ENCODE results near the gene KLKB1.
A peak's percentile ranks its signal among the peaks of the same experiment; 100 is the strongest.

The KLKB1 gene

GRCh38 chr4:186227221-186227620, at the start of gene KLKB1:
Gene KLKB1, plus strand, starts transcription at chr4:186227507. Its CDS starts 689 bp downstream, at chr4:186228196.
- no peaks in the 10 kb centered on the region for H3K4me1 Mint-ChIP-seq
- no peak for ATAC-seq
- H3K27ac Mint-ChIP-seq: no peak within 1 kb of the TSS
- peaks cover 17% of the 10 kb centered on the region for H3K9me3 Mint-ChIP-seq
- H3K27me3 Mint-ChIP-seq: no peaks in the 10 kb centered on the region
- H3K36me3 Mint-ChIP-seq (ENCODE audit: low read depth): peaks cover 22% of the 10 kb centered on the region
- H3K4me3 Mint-ChIP-seq: no peak within 1 kb of the TSS
- DNase-seq: no peak

DNA sequence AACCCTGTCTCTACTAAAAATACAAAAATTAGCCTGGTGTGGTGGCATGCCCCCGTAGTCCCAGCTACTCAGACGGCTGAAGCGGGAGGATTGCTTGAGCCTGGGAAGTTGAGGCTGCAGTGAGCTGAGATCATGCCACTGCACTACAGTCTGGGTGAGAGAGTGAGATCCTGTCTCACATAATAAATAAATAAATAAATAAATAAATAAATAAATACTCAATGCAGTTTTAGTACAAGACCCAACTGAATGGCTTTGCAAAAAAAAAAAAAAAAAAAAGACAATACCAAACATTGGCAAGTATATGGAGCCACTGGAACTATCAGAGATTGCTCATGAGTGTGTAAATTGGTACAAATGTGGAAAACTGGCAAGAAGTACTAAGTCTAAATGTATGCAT, 39.2 kb upstream of the KLKB1 start:
- H3K9me3 Mint-ChIP-seq: no peaks in the 10 kb centered on the region
- H3K27me3 Mint-ChIP-seq: peaks cover 9% of the 10 kb centered on the region
- H3K36me3 Mint-ChIP-seq (ENCODE audit: low read depth): no peaks in the 10 kb centered on the region
- H3K27ac Mint-ChIP-seq: no peak overlapping the region
- no peak for ATAC-seq
- H3K4me3 Mint-ChIP-seq: no peak overlapping the region
- H3K4me1 Mint-ChIP-seq: peaks cover 24% of the 10 kb centered on the region
- DNase-seq: no peak

- DNase-seq (no peak), ATAC-seq (no peak)
- Mint-ChIP-seq H3K27ac (peak overlapping the region; percentile 91), H3K4me3 (peak overlapping the region; percentile 86), H3K4me1 (peaks cover 29% of the 10 kb centered on the region), H3K27me3 (peaks cover 6% of the 10 kb centered on the region), H3K36me3 (ENCODE audit: low read depth) (no peaks in the 10 kb centered on the region), H3K9me3 (no peaks in the 10 kb centered on the region)
Observed at GRCh38 chr4:186189656-186190055, 37.7 kb upstream of the KLKB1 start.

- H3K4me3 Mint-ChIP-seq: peak overlapping the region; percentile 86
- peaks cover 2% of the 10 kb centered on the region for H3K27me3 Mint-ChIP-seq
- peak; percentile 48 for DNase-seq
- no peaks in the 10 kb centered on the region for H3K9me3 Mint-ChIP-seq
- ATAC-seq: peak; percentile 20
- peaks cover 29% of the 10 kb centered on the region for H3K4me1 Mint-ChIP-seq
- H3K27ac Mint-ChIP-seq: peak overlapping the region; percentile 91
- H3K36me3 Mint-ChIP-seq (ENCODE audit: low read depth): peaks cover 2% of the 10 kb centered on the region
Observed at GRCh38 chr4:186190581-186191199, 36.6 kb upstream of the KLKB1 start.

DNA sequence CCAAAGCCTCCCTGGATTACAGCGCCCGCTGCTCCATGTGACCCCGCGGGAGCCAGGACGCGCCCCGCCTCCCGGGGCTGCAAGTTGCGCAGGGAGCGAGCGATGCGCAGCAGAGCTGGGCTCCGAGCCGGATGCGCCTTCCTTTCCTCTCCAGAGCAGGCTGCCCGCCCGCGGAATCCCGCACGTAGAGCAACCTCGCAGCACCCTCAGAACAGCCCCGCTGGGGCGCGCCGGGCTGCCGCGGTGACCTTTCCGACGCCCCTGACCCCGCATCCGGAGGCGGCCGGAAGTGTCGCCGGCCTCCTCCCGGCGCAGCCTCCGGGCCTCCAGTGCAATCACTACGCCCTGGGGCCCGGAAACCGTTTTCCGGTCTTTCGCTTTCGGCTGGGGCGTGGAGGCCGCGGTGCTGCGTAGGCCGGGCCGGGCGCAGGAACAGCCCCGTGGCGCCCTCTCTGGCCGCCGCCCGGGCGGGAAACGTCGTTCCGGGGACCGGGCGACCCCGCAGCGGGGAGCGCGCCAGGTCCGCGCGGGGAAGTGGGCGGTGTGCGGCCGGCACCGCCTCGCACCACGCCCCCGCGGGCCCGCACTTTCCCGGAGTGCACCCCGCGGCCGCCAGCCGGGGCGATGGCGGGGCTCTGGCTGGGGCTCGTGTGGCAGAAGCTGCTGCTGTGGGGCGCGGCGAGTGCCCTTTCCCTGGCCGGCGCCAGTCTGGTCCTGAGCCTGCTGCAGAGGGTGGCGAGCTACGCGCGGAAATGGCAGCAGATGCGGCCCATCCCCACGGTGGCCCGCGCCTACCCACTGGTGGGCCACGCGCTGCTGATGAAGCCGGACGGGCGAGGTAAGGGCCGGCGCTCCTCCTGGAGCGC, 35.9 kb upstream of the KLKB1 start, which contains the start of gene CYP4V2:
Gene CYP4V2, plus strand, starts transcription at position 368 of the 866 bp plus-strand sequence. Its CDS starts 257 bp downstream, at position 625.
- Mint-ChIP-seq H3K36me3 (ENCODE audit: low read depth) (peaks cover 8% of the 10 kb centered on the region), H3K27me3 (no peaks in the 10 kb centered on the region), H3K9me3 (no peaks in the 10 kb centered on the region), H3K27ac (peak within 1 kb of the TSS; percentile 92), H3K4me3 (peak within 1 kb of the TSS; percentile 95), H3K4me1 (peaks cover 32% of the 10 kb centered on the region)
- peak; percentile 91 for ATAC-seq
- peak; percentile 89 for DNase-seq

GRCh38 chr4:186192066-186192612, 35.2 kb upstream of the KLKB1 start:
- Mint-ChIP-seq H3K4me3 (peak overlapping the region; percentile 95), H3K36me3 (ENCODE audit: low read depth) (peaks cover 11% of the 10 kb centered on the region), H3K4me1 (peaks cover 32% of the 10 kb centered on the region), H3K9me3 (no peaks in the 10 kb centered on the region), H3K27me3 (no peaks in the 10 kb centered on the region), H3K27ac (peak overlapping the region; percentile 92)
- ATAC-seq: peak; percentile 6
- DNase-seq: peak; percentile 40

DNA sequence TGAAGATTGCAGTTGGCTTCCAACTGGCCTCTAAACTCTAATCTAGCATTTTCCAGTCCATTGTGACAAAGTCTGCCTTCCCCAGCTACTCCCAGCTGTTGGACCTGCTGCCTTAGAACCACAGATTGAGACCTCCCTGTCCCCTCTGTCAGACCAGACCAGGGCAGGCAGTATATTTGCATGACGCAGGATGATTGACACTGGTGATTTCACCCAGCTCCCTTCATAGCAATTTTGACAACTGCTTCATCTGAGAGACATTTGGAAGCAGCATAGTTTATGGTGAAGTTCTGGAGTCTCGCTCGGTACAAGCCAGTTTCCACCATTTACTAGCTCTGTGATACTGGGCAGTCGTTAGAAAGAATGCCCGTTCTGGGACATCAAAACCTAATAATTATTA, 33.5 kb upstream of the KLKB1 start:
- no peaks in the 10 kb centered on the region for H3K9me3 Mint-ChIP-seq
- DNase-seq (no peak), ATAC-seq (no peak)
- no peak overlapping the region for H3K27ac Mint-ChIP-seq
- H3K36me3 Mint-ChIP-seq (ENCODE audit: low read depth): peaks cover 14% of the 10 kb centered on the region
- no peak overlapping the region for H3K4me3 Mint-ChIP-seq
- no peaks in the 10 kb centered on the region for H3K27me3 Mint-ChIP-seq
- H3K4me1 Mint-ChIP-seq: peaks cover 32% of the 10 kb centered on the region

DNA sequence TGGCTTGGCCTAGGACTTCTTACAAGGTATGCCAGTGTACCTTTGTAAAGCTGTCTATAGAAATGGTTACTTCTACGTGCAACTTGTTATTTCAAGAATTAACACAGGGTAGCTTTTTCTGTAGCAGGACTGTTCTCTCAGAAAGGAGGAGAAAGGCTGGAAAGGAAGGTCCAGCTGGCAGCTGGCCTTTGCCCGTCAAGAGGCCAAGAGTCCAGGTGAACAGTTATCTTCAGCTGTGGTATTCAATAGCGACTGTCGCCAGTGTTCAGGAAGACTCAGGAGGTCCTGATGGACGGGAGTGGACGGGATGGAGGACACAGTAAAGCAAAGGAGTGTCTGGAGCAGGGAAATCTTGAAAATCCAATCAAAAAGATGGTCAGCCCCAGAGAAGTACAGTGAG, 31.2 kb upstream of the KLKB1 start:
- no peaks in the 10 kb centered on the region for H3K9me3 Mint-ChIP-seq
- no peaks in the 10 kb centered on the region for H3K27me3 Mint-ChIP-seq
- H3K36me3 Mint-ChIP-seq (ENCODE audit: low read depth): peaks cover 14% of the 10 kb centered on the region
- DNase-seq: no peak
- peaks cover 19% of the 10 kb centered on the region for H3K4me1 Mint-ChIP-seq
- no peak for ATAC-seq
- no peak overlapping the region for H3K27ac Mint-ChIP-seq
- H3K4me3 Mint-ChIP-seq: no peak overlapping the region

DNA sequence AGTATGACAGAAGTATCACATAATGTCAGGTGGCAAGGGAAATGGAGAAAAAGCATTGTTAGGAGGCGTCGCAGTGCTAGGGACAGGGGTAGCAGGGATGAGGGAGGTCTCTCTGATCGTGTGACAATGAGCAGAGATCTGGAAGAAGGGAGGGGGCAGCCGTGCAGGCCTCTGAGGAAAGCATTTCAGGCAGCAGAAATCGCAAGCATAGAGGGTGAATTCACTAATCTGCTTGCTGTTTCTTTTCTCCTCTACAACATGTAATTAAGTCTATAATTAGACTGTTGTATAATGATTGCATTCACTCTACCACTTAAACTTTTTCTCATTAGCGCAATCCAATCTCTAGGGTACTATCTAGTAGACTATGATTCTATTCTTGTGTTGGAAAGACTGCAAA, 26.8 kb upstream of the KLKB1 start:
- Mint-ChIP-seq H3K27me3 (no peaks in the 10 kb centered on the region), H3K9me3 (no peaks in the 10 kb centered on the region), H3K4me3 (no peak overlapping the region), H3K27ac (no peak overlapping the region), H3K36me3 (ENCODE audit: low read depth) (peaks cover 14% of the 10 kb centered on the region), H3K4me1 (peaks cover 9% of the 10 kb centered on the region)
- ATAC-seq (no peak), DNase-seq (no peak)

- H3K27ac Mint-ChIP-seq: no peak overlapping the region
- H3K36me3 Mint-ChIP-seq (ENCODE audit: low read depth): peaks cover 10% of the 10 kb centered on the region
- H3K4me3 Mint-ChIP-seq: no peak overlapping the region
- peaks cover 9% of the 10 kb centered on the region for H3K4me1 Mint-ChIP-seq
- ATAC-seq: no peak
- H3K9me3 Mint-ChIP-seq: no peaks in the 10 kb centered on the region
- DNase-seq: no peak
- H3K27me3 Mint-ChIP-seq: no peaks in the 10 kb centered on the region
Observed at GRCh38 chr4:186201010-186201409, 26.3 kb upstream of the KLKB1 start.

DNA sequence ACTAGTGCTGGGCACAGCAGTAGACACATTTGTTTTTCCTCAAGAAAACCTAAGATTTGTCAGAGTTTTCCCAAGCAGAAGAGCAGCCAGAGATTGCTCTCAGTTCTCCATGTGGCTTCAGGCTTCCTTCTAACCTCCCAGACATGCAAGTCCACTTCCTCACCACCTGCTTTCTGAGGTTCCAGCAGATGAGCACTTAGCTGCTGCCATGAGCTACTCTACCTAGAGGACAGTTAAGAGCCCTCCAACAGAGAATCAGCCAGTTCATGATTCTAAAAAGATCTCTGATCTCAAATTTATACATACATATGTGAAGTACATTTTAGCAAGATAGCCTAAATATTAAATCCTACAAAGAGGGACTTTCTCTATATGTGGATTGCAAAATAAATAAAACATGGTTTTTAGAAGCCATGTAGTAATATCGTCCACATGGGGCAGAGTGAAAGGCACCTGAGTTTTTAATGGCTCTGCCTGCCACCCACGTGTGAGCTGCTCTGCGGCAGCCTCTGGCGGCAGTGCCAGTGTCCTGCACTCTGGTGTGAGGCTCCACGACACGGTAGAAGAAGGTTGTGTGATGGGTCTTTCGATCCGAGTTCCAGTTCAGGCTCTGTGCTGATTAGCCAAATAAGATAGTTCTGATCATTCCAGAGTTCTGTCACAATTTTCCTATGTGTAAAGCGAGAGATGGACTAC, 25.6 kb upstream of the KLKB1 start:
- peaks cover 6% of the 10 kb centered on the region for H3K36me3 Mint-ChIP-seq (ENCODE audit: low read depth)
- no peak overlapping the region for H3K4me3 Mint-ChIP-seq
- H3K9me3 Mint-ChIP-seq: no peaks in the 10 kb centered on the region
- ATAC-seq (peak; percentile 91), DNase-seq (peak; percentile 43)
- H3K27me3 Mint-ChIP-seq: no peaks in the 10 kb centered on the region
- no peak overlapping the region for H3K27ac Mint-ChIP-seq
- H3K4me1 Mint-ChIP-seq: peaks cover 6% of the 10 kb centered on the region

- Mint-ChIP-seq H3K9me3 (no peaks in the 10 kb centered on the region), H3K27ac (peak overlapping the region; percentile 44), H3K36me3 (ENCODE audit: low read depth) (peaks cover 1% of the 10 kb centered on the region), H3K4me3 (no peak overlapping the region), H3K27me3 (no peaks in the 10 kb centered on the region), H3K4me1 (peaks cover 6% of the 10 kb centered on the region)
- DNase-seq (no peak), ATAC-seq (no peak)
Observed at GRCh38 chr4:186202490-186203140, 24.7 kb upstream of the KLKB1 start.

DNA sequence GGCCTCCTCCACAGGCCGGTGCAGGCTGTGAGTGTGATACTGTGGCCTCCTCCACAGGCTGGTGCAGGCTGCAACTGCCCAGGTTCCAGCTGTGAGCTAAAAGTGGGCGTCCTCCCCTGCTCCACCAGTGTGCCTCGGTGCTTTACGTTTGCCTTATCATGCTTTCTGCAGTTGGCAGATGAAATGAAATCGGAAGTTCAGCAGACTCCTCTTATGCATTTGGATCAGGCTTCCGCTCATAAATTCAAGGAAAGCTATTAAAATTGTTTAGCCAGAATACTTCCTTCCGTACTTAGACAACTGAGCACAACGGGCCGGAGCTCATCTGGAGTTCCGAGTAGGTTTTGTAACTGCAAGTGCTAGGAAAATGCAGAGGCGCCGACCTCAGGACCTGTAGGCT, 23.9 kb upstream of the KLKB1 start:
- Mint-ChIP-seq H3K4me3 (no peak overlapping the region), H3K27me3 (no peaks in the 10 kb centered on the region), H3K27ac (no peak overlapping the region), H3K4me1 (peaks cover 6% of the 10 kb centered on the region), H3K36me3 (ENCODE audit: low read depth) (peaks cover 3% of the 10 kb centered on the region), H3K9me3 (no peaks in the 10 kb centered on the region)
- ATAC-seq (no peak), DNase-seq (no peak)

GRCh38 chr4:186204103-186204559, 23.2 kb upstream of the KLKB1 start:
- DNase-seq (no peak), ATAC-seq (no peak)
- H3K27me3 Mint-ChIP-seq: no peaks in the 10 kb centered on the region
- H3K4me1 Mint-ChIP-seq: peaks cover 6% of the 10 kb centered on the region
- H3K4me3 Mint-ChIP-seq: no peak overlapping the region
- peaks cover 9% of the 10 kb centered on the region for H3K36me3 Mint-ChIP-seq (ENCODE audit: low read depth)
- H3K9me3 Mint-ChIP-seq: no peaks in the 10 kb centered on the region
- H3K27ac Mint-ChIP-seq: no peak overlapping the region
